Calu3 (cell line): ENCODE data around the gene CD47. TPM values are rescaled to one million over a fixed set of nuclear protein-coding genes. Genes with fewer than 3 reads are reported as not detected.

ENCODE experiments used
- BruUV-seq: library from RNA; stranded (reverse); fragments of 400-500 nt; replicated peaks from 2 replicates; lab custom pipeline; 2021; lab: Mats Ljungman, UMichigan
- CTCF ChIA-PET: fragments of 300-600 bp; sonication (Branson Sonifier 250); formaldehyde crosslinking; loops from one replicate; lab custom pipeline; 2022; ENCODE audit warnings: antibody characterized with exemption; lab: Charles Lee
- DNase-seq: peaks from one replicate; pipeline ENCODE4 v3.0.0; 2022
- H3K27ac Mint-ChIP-seq: one replicate; pipeline ENCODE4 v1.8.0; 2022; ENCODE audit warnings: mixed read lengths; ENCODE audit not compliant: unreplicated experiment
- H3K27me3 Mint-ChIP-seq: one replicate; pipeline ENCODE4 v1.8.0; 2022; ENCODE audit warnings: mixed read lengths; ENCODE audit not compliant: unreplicated experiment
- H3K36me3 Mint-ChIP-seq: one replicate; pipeline ENCODE4 v1.8.0; 2022; ENCODE audit warnings: mild to moderate bottlenecking, moderate library complexity, mixed read lengths; ENCODE audit not compliant: insufficient read depth, unreplicated experiment
- H3K4me1 Mint-ChIP-seq: one replicate; pipeline ENCODE4 v1.8.0; 2022; ENCODE audit warnings: mild to moderate bottlenecking, low read depth, mixed read lengths; ENCODE audit not compliant: unreplicated experiment
- H3K4me3 Mint-ChIP-seq: one replicate; pipeline ENCODE4 v1.8.0; 2022; ENCODE audit warnings: mild to moderate bottlenecking, low read depth, moderate library complexity, mixed read lengths; ENCODE audit not compliant: unreplicated experiment
- H3K9me3 Mint-ChIP-seq: one replicate; pipeline ENCODE4 v1.8.0; 2022; ENCODE audit warnings: low read depth, mixed read lengths; ENCODE audit not compliant: unreplicated experiment
- CTCF ChIP-seq: fragments of 200-600 bp; IDR thresholded peaks from one replicate; pipeline ENCODE4 v1.8.0; 2022; ENCODE audit warnings: antibody characterized with exemption; ENCODE audit not compliant: unreplicated experiment
- intact Hi-C: fragments of 100-400 bp; cut with micrococcal nuclease; formaldehyde crosslinking; loops from one replicate; pipeline ENCODE4 v1.10.0; 2022; ENCODE audit not compliant: unreplicated experiment
- total RNA-seq: library from RNA; stranded (reverse); gene quantifications from 2 replicates; pipeline ENCODE4 v1.2.3, GENCODE V29; 2022

The CD47 gene
- total RNA-seq, 1 experiment from 2014 or later: 174 TPM

DNA sequence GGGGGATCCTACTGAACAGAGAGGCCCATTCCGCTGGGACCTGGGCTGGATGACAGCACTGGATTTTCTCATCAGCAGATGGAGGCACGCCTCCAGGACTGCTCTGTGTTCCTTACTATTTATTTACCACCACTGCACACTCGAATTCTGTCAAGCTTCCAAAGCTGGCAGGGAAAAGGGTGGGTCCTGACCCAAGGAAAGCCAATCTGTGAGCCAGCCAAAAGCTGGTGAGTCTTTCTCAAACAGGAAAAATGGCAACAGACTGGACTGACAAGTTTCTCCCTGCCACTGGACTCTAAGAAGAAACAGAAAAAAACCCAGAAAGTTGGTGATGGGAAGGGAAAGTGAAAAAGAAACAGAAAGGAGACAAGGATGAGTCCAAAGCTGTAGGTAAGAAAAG is 37.8 kb downstream of the CD47 start:
- peaks cover 14% of the 10 kb centered on the region for H3K4me1 Mint-ChIP-seq
- CTCF ChIA-PET: interaction anchor here (0.5 to 1.3 kb wide), 5 partner anchors 8 to 827 kb away, joined by 3 to 8 read pairs (median 4); no protein-coding TSS in a partner anchor
- TF ChIP-seq CTCF: no peak
- no TSS peak for BruUV-seq
- peak overlapping the region; percentile 1 for H3K27ac Mint-ChIP-seq
- DNase-seq: peak; percentile 46
- peaks cover 10% of the 10 kb centered on the region for H3K36me3 Mint-ChIP-seq
- intact Hi-C loops: loop anchor here (10.0 kb wide), 2 partner anchors 118 to 422 kb away; no protein-coding TSS in a partner anchor
- no peaks in the 10 kb centered on the region for H3K27me3 Mint-ChIP-seq
- no peak overlapping the region for H3K4me3 Mint-ChIP-seq
- H3K9me3 Mint-ChIP-seq: no peaks in the 10 kb centered on the region

- no peak for DNase-seq
- Mint-ChIP-seq H3K9me3 (no peaks in the 10 kb centered on the region), H3K27ac (no peak overlapping the region), H3K4me3 (no peak overlapping the region), H3K36me3 (peaks cover 14% of the 10 kb centered on the region), H3K27me3 (no peaks in the 10 kb centered on the region), H3K4me1 (peaks cover 14% of the 10 kb centered on the region)
- BruUV-seq: no TSS peak
- CTCF ChIA-PET: no interaction called here
- no peak for TF ChIP-seq CTCF
- intact Hi-C loops: loop anchor here (10.0 kb wide), 2 partner anchors 116 to 424 kb away; no protein-coding TSS in a partner anchor
Measured at GRCh38 chr3:108051005-108051404, 39.8 kb downstream of the CD47 start.

GRCh38 chr3:108047987-108048386 is 42.8 kb downstream of the CD47 start:
- H3K4me1 Mint-ChIP-seq: peaks cover 8% of the 10 kb centered on the region
- intact Hi-C loops: no loop called here
- no peaks in the 10 kb centered on the region for H3K9me3 Mint-ChIP-seq
- CTCF ChIA-PET: interaction anchor here (0.7 kb wide), 1 partner anchor 107 kb away, joined by 4 read pairs; no protein-coding TSS in a partner anchor
- H3K4me3 Mint-ChIP-seq: no peak overlapping the region
- H3K27me3 Mint-ChIP-seq: no peaks in the 10 kb centered on the region
- BruUV-seq: no TSS peak
- TF ChIP-seq CTCF: no peak
- H3K36me3 Mint-ChIP-seq: peaks cover 10% of the 10 kb centered on the region
- DNase-seq: no peak
- no peak overlapping the region for H3K27ac Mint-ChIP-seq

GRCh38 chr3:108046247-108046646 is 44.6 kb downstream of the CD47 start:
- Mint-ChIP-seq H3K27me3 (no peaks in the 10 kb centered on the region), H3K4me3 (no peak overlapping the region), H3K27ac (no peak overlapping the region), H3K36me3 (peaks cover 10% of the 10 kb centered on the region), H3K4me1 (no peaks in the 10 kb centered on the region), H3K9me3 (no peaks in the 10 kb centered on the region)
- intact Hi-C loops: no loop called here
- no TSS peak for BruUV-seq
- TF ChIP-seq CTCF: no peak
- CTCF ChIA-PET: no interaction called here
- no peak for DNase-seq
